ENCODE measurements around the gene RELA. TPM values are rescaled to one million over a fixed set of nuclear protein-coding genes. Genes with fewer than 3 reads are reported as not detected.
A peak's percentile ranks its signal among the peaks of the same experiment; 100 is the strongest.
"Not testable (repeated sequence)": the region's sequence is repeated elsewhere in the genome, so short reads cannot be mapped to it uniquely, and the experiment has no call there.

Gene RELA
- total RNA-seq, 1 donor: 39.5 TPM

DNA sequence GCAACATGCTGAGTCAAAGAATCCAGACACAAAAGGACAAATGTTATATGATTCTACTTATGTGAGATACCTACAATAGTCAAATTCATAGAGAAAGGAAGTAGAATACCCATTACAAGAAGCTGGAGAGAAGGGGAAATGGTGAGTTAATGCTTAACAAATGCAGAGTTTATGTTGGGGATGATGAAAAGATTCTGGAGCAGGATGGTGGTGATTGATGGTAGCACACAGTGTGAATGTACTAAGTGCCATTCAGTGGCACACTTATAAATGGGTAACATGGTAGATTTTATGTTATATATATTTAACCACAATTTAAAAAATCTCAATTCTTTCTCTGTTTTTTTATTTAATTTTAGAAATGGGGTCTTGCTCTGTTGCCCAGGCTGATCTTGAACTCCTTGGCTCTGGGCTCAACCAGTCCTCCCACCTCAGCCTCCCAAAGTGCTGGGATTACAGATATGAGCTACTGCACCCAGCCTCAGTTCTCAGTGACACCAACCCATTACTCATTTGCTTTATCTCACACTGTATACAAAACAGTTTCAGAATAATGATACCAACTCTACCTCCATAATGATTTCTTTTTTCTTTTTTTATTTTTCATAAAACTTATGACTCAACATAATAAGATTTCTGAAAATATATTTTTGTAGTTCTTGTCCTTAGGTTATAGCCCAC, 9.6 kb upstream of the RELA start:
- H3K4me3 ChIP-seq (ENCODE audit: low read depth, low read length): no peak overlapping the region
- DNase-seq (ENCODE audit: low read depth): no peak
- no peak for TF ChIP-seq CTCF (IDR thresholded peaks at IDR 0.05; ENCODE audit: insufficient read depth, low read length)

GRCh38 chr11:65663639-65664200, 1.0 kb upstream of the RELA start:
- TF ChIP-seq CTCF (IDR thresholded peaks at IDR 0.05; ENCODE audit: insufficient read depth, low read length): no peak
- DNase-seq (ENCODE audit: low read depth): peak; percentile 81
- peak overlapping the region; percentile 65 for H3K4me3 ChIP-seq (ENCODE audit: low read depth, low read length)

- peak overlapping the region; percentile 81 for H3K4me3 ChIP-seq (ENCODE audit: low read depth, low read length)
- DNase-seq (ENCODE audit: low read depth): peak; percentile 19
- TF ChIP-seq CTCF (IDR thresholded peaks at IDR 0.05; ENCODE audit: insufficient read depth, low read length): no peak
Observed at GRCh38 chr11:65662247-65662798, 393 bp downstream of the RELA start.

GRCh38 chr11:65661599-65662246, 993 bp downstream of the RELA start:
- H3K4me3 ChIP-seq (ENCODE audit: low read depth, low read length): peak overlapping the region; percentile 81
- DNase-seq (ENCODE audit: low read depth): no peak
- TF ChIP-seq CTCF (IDR thresholded peaks at IDR 0.05; ENCODE audit: insufficient read depth, low read length): no peak

DNA sequence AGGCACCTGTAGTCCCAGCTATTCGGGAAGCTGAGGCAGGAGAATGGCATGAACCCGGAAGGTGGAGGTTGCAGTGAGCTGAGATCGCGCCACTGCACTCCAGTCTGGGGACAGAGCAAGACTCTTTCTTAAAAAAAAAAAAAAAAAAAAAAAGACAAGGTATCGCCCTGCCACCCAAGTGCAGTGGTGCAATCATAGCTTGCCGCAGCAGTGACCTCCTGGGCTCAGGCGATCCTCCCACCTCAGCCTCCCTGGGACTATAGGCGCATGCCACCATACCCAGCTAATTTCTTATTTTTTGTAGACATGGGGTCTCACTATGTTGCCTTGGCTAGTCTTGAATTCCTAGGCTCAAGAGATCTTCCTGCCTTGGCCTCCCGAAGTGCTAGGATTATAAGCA, 1.8 kb downstream of the RELA start:
- H3K4me3 ChIP-seq (ENCODE audit: low read depth, low read length): peak overlapping the region; percentile 81
- DNase-seq (ENCODE audit: low read depth): not testable (repeated sequence)

- H3K4me3 ChIP-seq (ENCODE audit: low read depth, low read length): no peak overlapping the region
- TF ChIP-seq CTCF (IDR thresholded peaks at IDR 0.05; ENCODE audit: insufficient read depth, low read length): no peak
- DNase-seq (ENCODE audit: low read depth): no peak
Observed at GRCh38 chr11:65660038-65660437, 2.7 kb downstream of the RELA start.
